Measurements from ENCODE around the gene PID1.

DNA sequence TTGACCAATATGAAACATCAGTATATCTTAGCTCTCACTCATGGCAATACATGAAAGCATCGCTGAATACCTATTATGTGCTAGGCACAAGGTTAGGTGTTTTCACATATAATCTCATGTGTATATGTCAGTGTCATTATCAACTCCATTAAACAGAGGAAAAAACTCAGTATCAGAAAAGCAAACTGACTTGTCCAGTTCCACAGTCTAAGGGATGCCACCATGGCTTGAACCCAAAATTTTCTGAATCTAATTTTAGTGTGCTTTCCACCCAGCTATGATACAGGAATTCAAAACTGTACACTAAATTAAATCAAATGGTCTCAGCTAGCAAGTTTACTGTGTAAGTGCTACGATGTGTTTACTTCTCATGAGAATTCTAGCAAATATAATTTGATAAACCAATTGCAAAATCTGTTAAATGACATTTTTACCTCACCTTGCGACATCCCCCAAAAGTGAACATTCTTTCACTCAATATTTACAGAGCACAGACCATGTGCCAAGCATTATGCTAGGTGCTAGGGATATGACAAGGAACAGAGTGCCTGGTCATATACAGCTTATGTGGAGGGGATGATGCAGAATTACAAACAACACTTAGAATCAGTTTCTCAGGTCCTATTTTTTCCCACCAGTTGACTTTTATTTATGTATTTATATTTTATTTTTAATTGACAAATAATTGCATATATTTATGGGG lies 211.6 kb downstream of the PID1 start:
- TF ChIP-seq ATF2 (CRISPR knock-in tag; IDR thresholded peaks at IDR 0.05; ENCODE audit: borderline replicate concordance, low read depth) (no peak), ZNF423 (CRISPR knock-in tag; IDR thresholded peaks at IDR 0.05) (no peak), SP1 (CRISPR knock-in tag; conservative IDR thresholded peaks at IDR 0.05) (no peak), TCF7 (CRISPR knock-in tag; IDR thresholded peaks at IDR 0.05; ENCODE audit: low read depth) (no peak), ZNF121 (CRISPR knock-in tag; IDR thresholded peaks at IDR 0.05) (no peak), AR (CRISPR knock-in tag; IDR thresholded peaks at IDR 0.05) (no peak)
- TF ChIP-seq, protein P1, sequence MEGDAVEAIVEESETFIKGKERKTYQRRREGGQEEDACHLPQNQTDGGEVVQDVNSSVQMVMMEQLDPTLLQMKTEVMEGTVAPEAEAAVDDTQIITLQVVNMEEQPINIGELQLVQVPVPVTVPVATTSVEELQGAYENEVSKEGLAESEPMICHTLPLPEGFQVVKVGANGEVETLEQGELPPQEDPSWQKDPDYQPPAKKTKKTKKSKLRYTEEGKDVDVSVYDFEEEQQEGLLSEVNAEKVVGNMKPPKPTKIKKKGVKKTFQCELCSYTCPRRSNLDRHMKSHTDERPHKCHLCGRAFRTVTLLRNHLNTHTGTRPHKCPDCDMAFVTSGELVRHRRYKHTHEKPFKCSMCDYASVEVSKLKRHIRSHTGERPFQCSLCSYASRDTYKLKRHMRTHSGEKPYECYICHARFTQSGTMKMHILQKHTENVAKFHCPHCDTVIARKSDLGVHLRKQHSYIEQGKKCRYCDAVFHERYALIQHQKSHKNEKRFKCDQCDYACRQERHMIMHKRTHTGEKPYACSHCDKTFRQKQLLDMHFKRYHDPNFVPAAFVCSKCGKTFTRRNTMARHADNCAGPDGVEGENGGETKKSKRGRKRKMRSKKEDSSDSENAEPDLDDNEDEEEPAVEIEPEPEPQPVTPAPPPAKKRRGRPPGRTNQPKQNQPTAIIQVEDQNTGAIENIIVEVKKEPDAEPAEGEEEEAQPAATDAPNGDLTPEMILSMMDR (IDR thresholded peaks at IDR 0.05), result no peak
